Measurements from ENCODE around the gene MRTFA. TPM values are rescaled to one million over a fixed set of nuclear protein-coding genes. Genes with fewer than 3 reads are reported as not detected.
A peak's percentile ranks its signal among the peaks of the same experiment; 100 is the strongest.

MRTFA gene
- total RNA-seq, 4 donors from 2014 or later: 45.5 to 90.2 (median 78.3) TPM

- WGBS, 2 donors (ENCODE audit: low coverage in 1 of 2): 81 to 87% methylated on average over 5 to 9 of the region's 10 CpGs
- TF ChIP-seq POLR2AphosphoS5 (IDR thresholded peaks at IDR 0.05) (no peak), EP300 (IDR thresholded peaks at IDR 0.05) (no peak), POLR2A (IDR thresholded peaks at IDR 0.05) (no peak), CTCF (IDR thresholded peaks at IDR 0.05) (no peak)
- no peaks in the 10 kb centered on the region for H3K27me3 ChIP-seq
- H3K36me3 ChIP-seq: peaks cover 0 to 66% of the 10 kb centered on the region in 2 donors
- no peak overlapping the region for H3K4me3 ChIP-seq
- no peak for ATAC-seq
- no peaks in the 10 kb centered on the region for H3K9me3 ChIP-seq
- H3K4me1 ChIP-seq: peaks cover 0 to 30% (median 5%) of the 10 kb centered on the region in 3 donors
- H3K27ac ChIP-seq: peak overlapping the region in 2 of 4 donors; percentile 32 to 52
Measured at GRCh38 chr22:40416267-40416570, 220.3 kb downstream of the MRTFA start.

GRCh38 chr22:40415531-40416266 lies 220.8 kb downstream of the MRTFA start:
- Histone ChIP-seq H3K9me3 (no peaks in the 10 kb centered on the region), H3K27ac (peak overlapping the region in 2 of 4 donors; percentile 32 to 52), H3K4me1 (peaks cover 0 to 30% (median 5%) of the 10 kb centered on the region in 3 donors), H3K27me3 (no peaks in the 10 kb centered on the region), H3K36me3 (peaks cover 0 to 66% of the 10 kb centered on the region in 2 donors), H3K4me3 (no peak overlapping the region)
- TF ChIP-seq EP300 (IDR thresholded peaks at IDR 0.05): no peak
- TF ChIP-seq POLR2AphosphoS5 (IDR thresholded peaks at IDR 0.05): no peak
- WGBS, 2 donors (ENCODE audit: low coverage in 1 of 2): 58 to 80% methylated on average over 5 to 10 of the region's 19 CpGs
- no peak for ATAC-seq

GRCh38 chr22:40414838-40415505 lies 221.5 kb downstream of the MRTFA start:
- no peak for ATAC-seq
- Histone ChIP-seq H3K36me3 (peaks cover 0 to 66% of the 10 kb centered on the region in 2 donors), H3K4me1 (peaks cover 0 to 30% (median 5%) of the 10 kb centered on the region in 3 donors), H3K4me3 (no peak overlapping the region), H3K27me3 (no peaks in the 10 kb centered on the region), H3K27ac (peak overlapping the region in 3 of 4 donors; percentile 14 to 52 (median 32)), H3K9me3 (no peaks in the 10 kb centered on the region)
- TF ChIP-seq CTCF (IDR thresholded peaks at IDR 0.05) (no peak), POLR2A (IDR thresholded peaks at IDR 0.05) (no peak), POLR2AphosphoS5 (IDR thresholded peaks at IDR 0.05) (no peak)
- 94 to 100% methylated on average over 2 to 3 of the region's 10 CpGs for WGBS, 2 donors (ENCODE audit: low coverage in 1 of 2)

GRCh38 chr22:40414311-40414710 lies 222.2 kb downstream of the MRTFA start:
- H3K36me3 ChIP-seq: peaks cover 0 to 66% of the 10 kb centered on the region in 2 donors
- 36 to 50% methylated on average over 1 to 3 of the region's 3 CpGs for WGBS, 2 donors (ENCODE audit: low coverage in 1 of 2)

More at GRCh38 chr22:40414311-40414710, 222.2 kb downstream of the MRTFA start:
- ATAC-seq: no peak
- no peaks in the 10 kb centered on the region for H3K9me3 ChIP-seq
- no peaks in the 10 kb centered on the region for H3K27me3 ChIP-seq
- H3K4me1 ChIP-seq: peaks cover 0 to 30% (median 5%) of the 10 kb centered on the region in 3 donors
- H3K27ac ChIP-seq: peak overlapping the region in 2 of 4 donors; percentile 7 to 32
- no peak overlapping the region for H3K4me3 ChIP-seq
- TF ChIP-seq POLR2A (IDR thresholded peaks at IDR 0.05) (no peak), POLR2AphosphoS5 (IDR thresholded peaks at IDR 0.05) (no peak), CTCF (IDR thresholded peaks at IDR 0.05) (no peak), EP300 (IDR thresholded peaks at IDR 0.05) (no peak)
